T-helper 2 cell treated with Interferon-gamma antibody and Interleukin-4, amounts not matched to agents 5 μg/mL and 100 μg/mL, for 36 hours (primary cell): ENCODE results near the gene SCN8A.
A peak's percentile ranks its signal among the peaks of the same experiment; 100 is the strongest.

Experiments
- DNase-seq: peaks from one replicate; pipeline ENCODE4 v3.0.0; 2021; ENCODE audit warnings: low spot score
- H3K27ac Mint-ChIP-seq: one replicate; pipeline ENCODE4 v1.8.0; 2021; ENCODE audit warnings: mild to moderate bottlenecking, mixed read lengths
- H3K27me3 Mint-ChIP-seq: one replicate; pipeline ENCODE4 v1.8.0; 2021; ENCODE audit warnings: low read depth, mixed read lengths
- H3K36me3 Mint-ChIP-seq: one replicate; pipeline ENCODE4 v1.8.0; 2021; ENCODE audit warnings: low read depth, mixed read lengths
- H3K4me1 Mint-ChIP-seq: one replicate; pipeline ENCODE4 v1.8.0; 2021; ENCODE audit warnings: low read depth, mixed read lengths
- H3K4me3 Mint-ChIP-seq: one replicate; pipeline ENCODE4 v1.8.0; 2022; ENCODE audit warnings: mild to moderate bottlenecking, moderate library complexity, mixed read lengths
- H3K9me3 Mint-ChIP-seq: one replicate; pipeline ENCODE4 v1.8.0; 2021; ENCODE audit warnings: mixed read lengths

Gene SCN8A

GRCh38 chr12:51693569-51693968 lies 102.5 kb downstream of the SCN8A start:
- no peaks in the 10 kb centered on the region for H3K4me1 Mint-ChIP-seq
- DNase-seq = no peak
- H3K36me3 Mint-ChIP-seq = no peaks in the 10 kb centered on the region
- no peaks in the 10 kb centered on the region for H3K9me3 Mint-ChIP-seq
- no peak overlapping the region for H3K27ac Mint-ChIP-seq
- H3K27me3 Mint-ChIP-seq = peaks cover 7% of the 10 kb centered on the region
- no peak overlapping the region for H3K4me3 Mint-ChIP-seq

GRCh38 chr12:51694146-51694545 lies 103.1 kb downstream of the SCN8A start:
- Mint-ChIP-seq H3K36me3 (no peaks in the 10 kb centered on the region), H3K4me3 (no peak overlapping the region), H3K9me3 (no peaks in the 10 kb centered on the region), H3K27me3 (peaks cover 7% of the 10 kb centered on the region), H3K4me1 (no peaks in the 10 kb centered on the region), H3K27ac (no peak overlapping the region)
- DNase-seq = no peak

GRCh38 chr12:51695241-51696010 lies 104.4 kb downstream of the SCN8A start:
- Mint-ChIP-seq H3K27me3 (peaks cover 7% of the 10 kb centered on the region), H3K9me3 (no peaks in the 10 kb centered on the region), H3K27ac (no peak overlapping the region), H3K4me3 (no peak overlapping the region), H3K36me3 (no peaks in the 10 kb centered on the region), H3K4me1 (no peaks in the 10 kb centered on the region)
- no peak for DNase-seq

- H3K27ac Mint-ChIP-seq = no peak overlapping the region
- no peaks in the 10 kb centered on the region for H3K4me1 Mint-ChIP-seq
- H3K4me3 Mint-ChIP-seq = no peak overlapping the region
- H3K36me3 Mint-ChIP-seq = no peaks in the 10 kb centered on the region
- DNase-seq = no peak
- peaks cover 4% of the 10 kb centered on the region for H3K27me3 Mint-ChIP-seq
- no peaks in the 10 kb centered on the region for H3K9me3 Mint-ChIP-seq
These were observed 108.2 kb downstream of the SCN8A start for GRCh38 chr12:51699219-51699618.

- no peak overlapping the region for H3K4me3 Mint-ChIP-seq
- H3K27me3 Mint-ChIP-seq = no peaks in the 10 kb centered on the region
- no peaks in the 10 kb centered on the region for H3K36me3 Mint-ChIP-seq
- no peak overlapping the region for H3K27ac Mint-ChIP-seq
- DNase-seq = no peak
- H3K4me1 Mint-ChIP-seq = no peaks in the 10 kb centered on the region
- H3K9me3 Mint-ChIP-seq = no peaks in the 10 kb centered on the region
These were observed 109.9 kb downstream of the SCN8A start for GRCh38 chr12:51700887-51701286.

- Mint-ChIP-seq H3K9me3 (no peaks in the 10 kb centered on the region), H3K4me1 (no peaks in the 10 kb centered on the region), H3K36me3 (no peaks in the 10 kb centered on the region), H3K27ac (no peak overlapping the region), H3K4me3 (no peak overlapping the region), H3K27me3 (no peaks in the 10 kb centered on the region)
- DNase-seq = no peak
These were observed 111.6 kb downstream of the SCN8A start for GRCh38 chr12:51702587-51702986.

- H3K27ac Mint-ChIP-seq = no peak overlapping the region
- H3K27me3 Mint-ChIP-seq = no peaks in the 10 kb centered on the region
- H3K4me3 Mint-ChIP-seq = no peak overlapping the region
- no peaks in the 10 kb centered on the region for H3K9me3 Mint-ChIP-seq
- no peaks in the 10 kb centered on the region for H3K4me1 Mint-ChIP-seq
- DNase-seq = no peak
- H3K36me3 Mint-ChIP-seq = no peaks in the 10 kb centered on the region
These were observed 114.4 kb downstream of the SCN8A start for GRCh38 chr12:51705450-51705849.

- Mint-ChIP-seq H3K27me3 (peaks cover 4% of the 10 kb centered on the region), H3K4me3 (no peak overlapping the region), H3K36me3 (no peaks in the 10 kb centered on the region), H3K9me3 (no peaks in the 10 kb centered on the region), H3K4me1 (no peaks in the 10 kb centered on the region), H3K27ac (no peak overlapping the region)
- DNase-seq = no peak
These were observed 115.2 kb downstream of the SCN8A start for GRCh38 chr12:51706206-51706605.

- H3K4me1 Mint-ChIP-seq = no peaks in the 10 kb centered on the region
- H3K27ac Mint-ChIP-seq = no peak overlapping the region
- H3K9me3 Mint-ChIP-seq = no peaks in the 10 kb centered on the region
- H3K36me3 Mint-ChIP-seq = no peaks in the 10 kb centered on the region
- H3K4me3 Mint-ChIP-seq = no peak overlapping the region
- H3K27me3 Mint-ChIP-seq = peaks cover 13% of the 10 kb centered on the region
- DNase-seq = no peak
These were observed 123.6 kb downstream of the SCN8A start for GRCh38 chr12:51714666-51715065.

- no peaks in the 10 kb centered on the region for H3K9me3 Mint-ChIP-seq
- H3K27ac Mint-ChIP-seq = no peak overlapping the region
- DNase-seq = no peak
- H3K4me3 Mint-ChIP-seq = no peak overlapping the region
- H3K4me1 Mint-ChIP-seq = peaks cover 4% of the 10 kb centered on the region
- no peaks in the 10 kb centered on the region for H3K36me3 Mint-ChIP-seq
- peaks cover 21% of the 10 kb centered on the region for H3K27me3 Mint-ChIP-seq
These were observed 126.4 kb downstream of the SCN8A start for GRCh38 chr12:51717326-51717925.

- H3K4me3 Mint-ChIP-seq = peak overlapping the region; percentile 24
- no peaks in the 10 kb centered on the region for H3K36me3 Mint-ChIP-seq
- H3K4me1 Mint-ChIP-seq = peaks cover 4% of the 10 kb centered on the region
- peak; percentile 16 for DNase-seq
- H3K9me3 Mint-ChIP-seq = no peaks in the 10 kb centered on the region
- H3K27me3 Mint-ChIP-seq = peaks cover 35% of the 10 kb centered on the region
- no peak overlapping the region for H3K27ac Mint-ChIP-seq
These were observed 130.4 kb downstream of the SCN8A start for GRCh38 chr12:51721282-51721940.

GRCh38 chr12:51722431-51722830 lies 131.4 kb downstream of the SCN8A start:
- DNase-seq = no peak
- H3K9me3 Mint-ChIP-seq = no peaks in the 10 kb centered on the region
- no peak overlapping the region for H3K4me3 Mint-ChIP-seq
- H3K27ac Mint-ChIP-seq = no peak overlapping the region
- H3K36me3 Mint-ChIP-seq = no peaks in the 10 kb centered on the region
- H3K4me1 Mint-ChIP-seq = peaks cover 4% of the 10 kb centered on the region
- peaks cover 38% of the 10 kb centered on the region for H3K27me3 Mint-ChIP-seq

GRCh38 chr12:51726161-51726560 lies 135.1 kb downstream of the SCN8A start:
- Mint-ChIP-seq H3K4me3 (no peak overlapping the region), H3K27me3 (peaks cover 50% of the 10 kb centered on the region)

GRCh38 chr12:51726931-51727330 lies 135.9 kb downstream of the SCN8A start:
- peaks cover 42% of the 10 kb centered on the region for H3K27me3 Mint-ChIP-seq
- H3K27ac Mint-ChIP-seq = no peak overlapping the region
- H3K4me3 Mint-ChIP-seq = no peak overlapping the region
- H3K36me3 Mint-ChIP-seq = no peaks in the 10 kb centered on the region
- no peak for DNase-seq
- H3K9me3 Mint-ChIP-seq = no peaks in the 10 kb centered on the region
- H3K4me1 Mint-ChIP-seq = no peaks in the 10 kb centered on the region

More at GRCh38 chr12:51726161-51726560, 135.1 kb downstream of the SCN8A start:
- Mint-ChIP-seq H3K4me1 (peaks cover 4% of the 10 kb centered on the region), H3K9me3 (no peaks in the 10 kb centered on the region), H3K27ac (no peak overlapping the region), H3K36me3 (no peaks in the 10 kb centered on the region)
- DNase-seq = no peak
